CD14-positive monocyte (primary cell): Measurements from ENCODE around the gene ARAP2. TPM values are rescaled to one million over a fixed set of nuclear protein-coding genes. Genes with fewer than 3 reads are reported as not detected.

Source experiments
- DNase-seq, 3 donors: peaks; one replicate each; pipeline ENCODE4 v3.0.0-alpha.2; 2011 to 2022
- H2AFZ ChIP-seq: 2 replicates; pipeline ENCODE4 v1.6.0; 2012; ENCODE audit warnings: mild to moderate bottlenecking, low read depth, low read length, inconsistent platforms; ENCODE audit not compliant: insufficient read depth, poor library complexity, severe bottlenecking
- H3K27ac ChIP-seq, 2 donors: 1 replicate in 1 of 2; 2 replicates in 1 of 2; pipeline ENCODE4 v1.5.1; 2012 to 2013; ENCODE audit warnings: low read length in 2 of 2, control low read depth in 1 of 2, inconsistent platforms in 1 of 2, low read depth in 1 of 2, mild to moderate bottlenecking in 1 of 2
- H3K27me3 ChIP-seq, 2 donors: one replicate each; pipeline versions ENCODE4 v1.6.0 to v1.6.1; 2011 to 2013; ENCODE audit warnings: low read length in 2 of 2; ENCODE audit not compliant: control insufficient read depth in 2 of 2, insufficient read depth in 2 of 2
- H3K36me3 ChIP-seq, 2 donors: replicated peaks in 1 of 2; 1 replicate in 1 of 2; 2 replicates in 1 of 2; pipeline versions ENCODE4 v1.5.1 to v1.6.1; 2012 to 2013; ENCODE audit warnings: low read length in 2 of 2, control low read depth in 1 of 2, inconsistent platforms in 1 of 2, mild to moderate bottlenecking in 1 of 2; ENCODE audit not compliant: insufficient read depth in 2 of 2, control insufficient read depth in 1 of 2
- H3K4me1 ChIP-seq, 2 donors: 1 replicate in 1 of 2; 2 replicates in 1 of 2; pipeline versions ENCODE4 v1.5.1 to v1.6.1; 2012 to 2013; ENCODE audit warnings: low read length in 2 of 2, control low read depth in 1 of 2, inconsistent platforms in 1 of 2, mild to moderate bottlenecking in 1 of 2, moderate library complexity in 1 of 2; ENCODE audit not compliant: insufficient read depth in 2 of 2, control insufficient read depth in 1 of 2
- H3K4me2 ChIP-seq: replicated peaks from 2 replicates; pipeline ENCODE3; 2012; ENCODE audit warnings: low read length, moderate library complexity, mild to moderate bottlenecking; ENCODE audit not compliant: poor library complexity, severe bottlenecking; ENCODE audit errors: extremely low read depth
- H3K4me3 ChIP-seq, 3 experiments: fragments of 200-600 bp in 1 of 3; sonication (generic) in 1 of 3; replicated peaks in 1 of 3; 1 replicate in 2 of 3; 2 replicates in 1 of 3; pipeline ENCODE4 v1.5.1; 2011 to 2013; ENCODE audit warnings: low read length in 3 of 3, mild to moderate bottlenecking in 3 of 3, control low read depth in 2 of 3, low read depth in 2 of 3, inconsistent platforms in 1 of 3, moderate library complexity in 1 of 3
- H3K79me2 ChIP-seq: 2 replicates; pipeline ENCODE4 v1.6.0; 2012; ENCODE audit warnings: mild to moderate bottlenecking, control low read depth, inconsistent platforms, low read length, moderate library complexity; ENCODE audit not compliant: insufficient read depth
- H3K9ac ChIP-seq: 2 replicates; pipeline ENCODE4 v1.6.0; 2017; ENCODE audit warnings: low read length, mild to moderate bottlenecking; ENCODE audit not compliant: insufficient read depth, poor library complexity, severe bottlenecking
- H3K9me3 ChIP-seq, 2 donors: replicated peaks in 1 of 2; 1 replicate in 1 of 2; 2 replicates in 1 of 2; pipeline versions ENCODE4 v1.5.1 to v1.6.1; 2012 to 2013; ENCODE audit warnings: low read length in 2 of 2, control low read depth in 1 of 2; ENCODE audit not compliant: control insufficient read depth in 1 of 2, insufficient read depth in 1 of 2
- H4K20me1 ChIP-seq: 2 replicates; pipeline ENCODE4 v1.6.0; 2012; ENCODE audit warnings: mild to moderate bottlenecking, low read length, control low read depth, moderate library complexity; ENCODE audit not compliant: insufficient read depth
- H3K27ac Mint-ChIP-seq, 7 donors: one replicate each; pipeline ENCODE4 v1.8.0; 2020; ENCODE audit warnings: mild to moderate bottlenecking in 7 of 7, mixed read lengths in 7 of 7, moderate library complexity in 6 of 7, inconsistent platforms in 2 of 7
- H3K27me3 Mint-ChIP-seq, 3 donors: one replicate each; pipeline ENCODE4 v1.8.0; 2021 to 2022; ENCODE audit warnings: low read depth in 3 of 3, mild to moderate bottlenecking in 3 of 3, mixed read lengths in 3 of 3, moderate library complexity in 3 of 3, inconsistent platforms in 1 of 3
- H3K36me3 Mint-ChIP-seq, 2 donors: one replicate each; pipeline ENCODE4 v1.8.0; 2020; ENCODE audit warnings: mixed read lengths in 2 of 2, inconsistent platforms in 1 of 2, mild to moderate bottlenecking in 1 of 2
- H3K4me1 Mint-ChIP-seq: one replicate; pipeline ENCODE4 v1.8.0; 2020; ENCODE audit warnings: mild to moderate bottlenecking, mixed read lengths
- H3K4me3 Mint-ChIP-seq, 2 donors: one replicate each; pipeline ENCODE4 v1.8.0; 2020; ENCODE audit warnings: mild to moderate bottlenecking in 2 of 2, mixed read lengths in 2 of 2, moderate library complexity in 1 of 2
- H3K9me3 Mint-ChIP-seq, 7 donors: one replicate each; pipeline ENCODE4 v1.8.0; 2020 to 2022; ENCODE audit warnings: mixed read lengths in 7 of 7, mild to moderate bottlenecking in 6 of 7, moderate library complexity in 6 of 7, inconsistent platforms in 2 of 7
- WGBS: methylation state at CpG from one replicate; pipeline ENCODE4 v1.1.5; 2013; ENCODE audit warnings: missing lambda C conversion rate; ENCODE audit not compliant: insufficient coverage; 5-methylcytosine and 5-hydroxymethylcytosine counted together
- intact Hi-C, 2 donors: fragments of 100-400 bp; cut with micrococcal nuclease; formaldehyde crosslinking; loops; one replicate each; pipeline versions ENCODE4 v1.15.0 to v1.15.1; 2023
- polyA plus RNA-seq, 3 donors: library from polyadenylated mRNA; depleted of rRNA in 1 of 3; unstranded in 2 of 3; stranded (reverse) in 1 of 3; fragments of 300-500 nt in 2 of 3; fragments of >200 nt in 1 of 3; fragmentation: Illumina TruSeq in 2 of 3; gene quantifications; 1 replicate in 2 of 3; 2 replicates in 1 of 3; pipeline ENCODE4 v1.2.3, GENCODE V29; 2012 to 2021
- TF ChIP-seq, protein P1 (sequence below): fragments of 200-600 bp; IDR thresholded peaks from one replicate; pipeline ENCODE4 v1.8.0; 2022; ENCODE audit warnings: antibody characterized with exemption, mild to moderate bottlenecking

The ARAP2 gene
- polyA plus RNA-seq, 3 donors: 4.6 to 17.7 (median 5.6) TPM

GRCh38 chr4:36164900-36165630 lies 79.2 kb downstream of the ARAP2 start:
- Mint-ChIP-seq H3K4me3 (no peak overlapping the region), H3K36me3 (peaks cover 47 to 57% of the 10 kb centered on the region in 2 donors), H3K4me1 (peaks cover 2% of the 10 kb centered on the region), H3K27me3 (no peaks in the 10 kb centered on the region), H3K9me3 (peaks cover 0 to 3% (median 0%) of the 10 kb centered on the region in 7 donors), H3K27ac (no peak overlapping the region)
- no peaks in the 10 kb centered on the region for H3K79me2 ChIP-seq
- 100% methylated on average over 2 of the region's 4 CpGs for WGBS
- peaks cover 40 to 70% of the 10 kb centered on the region in 2 donors for H3K36me3 ChIP-seq
- no peaks in the 10 kb centered on the region for H3K9me3 ChIP-seq
- DNase-seq: no peak
- H4K20me1 ChIP-seq: peaks cover 10% of the 10 kb centered on the region
- no peak overlapping the region for H3K4me2 ChIP-seq
- intact Hi-C loops: no loop called here
- H3K9ac ChIP-seq: no peak overlapping the region
- no peaks in the 10 kb centered on the region for H3K27me3 ChIP-seq
- no peak overlapping the region for H3K27ac ChIP-seq
- no peak overlapping the region for H2AFZ ChIP-seq
- TF ChIP-seq, protein P1, sequence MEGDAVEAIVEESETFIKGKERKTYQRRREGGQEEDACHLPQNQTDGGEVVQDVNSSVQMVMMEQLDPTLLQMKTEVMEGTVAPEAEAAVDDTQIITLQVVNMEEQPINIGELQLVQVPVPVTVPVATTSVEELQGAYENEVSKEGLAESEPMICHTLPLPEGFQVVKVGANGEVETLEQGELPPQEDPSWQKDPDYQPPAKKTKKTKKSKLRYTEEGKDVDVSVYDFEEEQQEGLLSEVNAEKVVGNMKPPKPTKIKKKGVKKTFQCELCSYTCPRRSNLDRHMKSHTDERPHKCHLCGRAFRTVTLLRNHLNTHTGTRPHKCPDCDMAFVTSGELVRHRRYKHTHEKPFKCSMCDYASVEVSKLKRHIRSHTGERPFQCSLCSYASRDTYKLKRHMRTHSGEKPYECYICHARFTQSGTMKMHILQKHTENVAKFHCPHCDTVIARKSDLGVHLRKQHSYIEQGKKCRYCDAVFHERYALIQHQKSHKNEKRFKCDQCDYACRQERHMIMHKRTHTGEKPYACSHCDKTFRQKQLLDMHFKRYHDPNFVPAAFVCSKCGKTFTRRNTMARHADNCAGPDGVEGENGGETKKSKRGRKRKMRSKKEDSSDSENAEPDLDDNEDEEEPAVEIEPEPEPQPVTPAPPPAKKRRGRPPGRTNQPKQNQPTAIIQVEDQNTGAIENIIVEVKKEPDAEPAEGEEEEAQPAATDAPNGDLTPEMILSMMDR: no peak
- H3K4me1 ChIP-seq: no peaks in the 10 kb centered on the region
- no peak overlapping the region for H3K4me3 ChIP-seq

DNA sequence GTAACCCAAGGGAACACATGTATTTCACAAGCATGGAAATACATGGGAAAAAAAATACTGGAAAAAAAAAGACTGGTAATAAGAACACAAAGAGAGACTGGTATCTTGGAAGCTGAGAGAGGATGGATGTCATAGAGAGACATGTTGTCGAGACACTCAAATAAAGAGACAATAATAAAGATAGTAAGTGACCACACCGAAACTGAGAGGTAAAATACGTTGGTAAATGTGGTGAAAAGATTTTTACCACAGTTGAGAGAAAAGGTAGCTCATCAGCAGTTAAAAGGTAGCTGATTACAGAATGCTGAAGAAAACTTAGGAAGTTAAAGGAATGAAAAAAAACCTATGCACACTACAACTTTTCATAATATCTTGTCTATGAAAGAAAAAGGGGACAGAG lies 81.1 kb downstream of the ARAP2 start:
- no peak overlapping the region for H3K4me3 Mint-ChIP-seq
- Histone ChIP-seq H3K4me3 (no peak overlapping the region), H3K27ac (no peak overlapping the region), H3K9me3 (no peaks in the 10 kb centered on the region), H3K79me2 (no peaks in the 10 kb centered on the region), H3K4me2 (no peak overlapping the region), H2AFZ (no peak overlapping the region), H3K4me1 (no peaks in the 10 kb centered on the region), H3K9ac (no peak overlapping the region), H3K27me3 (no peaks in the 10 kb centered on the region), H4K20me1 (peaks cover 5% of the 10 kb centered on the region), H3K36me3 (peaks cover 56 to 85% of the 10 kb centered on the region in 2 donors)
- no peak for DNase-seq
- H3K9me3 Mint-ChIP-seq: peaks cover 0 to 3% (median 0%) of the 10 kb centered on the region in 7 donors
- no peaks in the 10 kb centered on the region for H3K27me3 Mint-ChIP-seq
- H3K36me3 Mint-ChIP-seq: peaks cover 64 to 69% of the 10 kb centered on the region in 2 donors
- TF ChIP-seq, protein P1: no peak
- no peak overlapping the region for H3K27ac Mint-ChIP-seq
- intact Hi-C loops: no loop called here
- no peaks in the 10 kb centered on the region for H3K4me1 Mint-ChIP-seq
- WGBS: no CpG with 5 or more reads among the region's 3 CpGs
